Anterior cingulate cortex (tissue), 58 donors: Measurements from ENCODE around the gene SMIM22.

Experiments used
- DNase-seq, 58 donors: peaks; one replicate each; lab custom pipeline; 2025; lab: John Stamatoyannopoulos, UW

The SMIM22 gene

DNA sequence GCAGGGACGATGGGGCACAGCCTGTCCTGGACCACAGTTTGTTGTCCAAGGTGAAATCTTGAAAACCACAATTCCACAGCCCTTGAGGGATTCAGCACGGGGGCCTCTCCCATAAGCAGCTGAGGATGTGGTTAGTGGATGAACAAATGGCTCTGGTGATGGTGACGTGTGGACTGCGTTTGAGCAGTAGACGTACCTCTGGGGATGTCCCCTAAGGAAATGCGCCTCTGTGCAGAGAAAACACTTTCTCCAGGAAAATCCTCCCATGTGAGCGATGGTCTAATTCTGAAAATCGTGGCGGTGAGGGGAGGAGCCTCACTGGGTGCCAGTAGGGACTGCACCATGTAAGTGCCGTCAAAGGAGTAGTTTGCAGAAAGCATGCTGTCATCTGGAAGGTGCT, 4.3 kb upstream of the SMIM22 start:
- no peak for DNase-seq

DNA sequence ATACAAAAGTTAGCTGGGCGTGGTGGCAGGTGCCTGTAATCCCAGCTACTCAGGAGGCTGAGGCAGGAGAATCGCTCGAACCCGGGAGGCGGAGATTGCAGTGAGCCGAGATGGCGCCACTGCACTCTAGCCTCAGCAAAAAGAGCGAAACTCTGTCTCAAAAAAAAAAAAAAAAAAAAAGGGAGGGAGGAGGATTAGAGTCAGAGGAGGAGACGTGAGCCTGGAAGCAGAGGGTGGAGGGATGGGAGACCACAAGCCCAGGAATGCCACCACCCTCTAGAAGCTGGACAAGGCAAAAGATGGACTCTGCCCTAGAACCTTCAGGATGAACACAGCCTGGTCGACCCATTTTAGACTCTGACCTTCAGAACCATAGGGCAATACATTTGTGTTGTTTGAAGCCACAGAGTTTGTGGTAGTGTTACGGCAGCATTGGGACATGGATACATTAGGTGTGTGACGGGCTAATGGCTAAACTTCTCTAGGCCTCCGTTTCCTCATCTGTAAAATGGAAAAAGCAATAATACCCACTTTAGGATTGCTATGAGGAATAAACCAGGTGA, 2.1 kb upstream of the SMIM22 start:
- no peak for DNase-seq

DNA sequence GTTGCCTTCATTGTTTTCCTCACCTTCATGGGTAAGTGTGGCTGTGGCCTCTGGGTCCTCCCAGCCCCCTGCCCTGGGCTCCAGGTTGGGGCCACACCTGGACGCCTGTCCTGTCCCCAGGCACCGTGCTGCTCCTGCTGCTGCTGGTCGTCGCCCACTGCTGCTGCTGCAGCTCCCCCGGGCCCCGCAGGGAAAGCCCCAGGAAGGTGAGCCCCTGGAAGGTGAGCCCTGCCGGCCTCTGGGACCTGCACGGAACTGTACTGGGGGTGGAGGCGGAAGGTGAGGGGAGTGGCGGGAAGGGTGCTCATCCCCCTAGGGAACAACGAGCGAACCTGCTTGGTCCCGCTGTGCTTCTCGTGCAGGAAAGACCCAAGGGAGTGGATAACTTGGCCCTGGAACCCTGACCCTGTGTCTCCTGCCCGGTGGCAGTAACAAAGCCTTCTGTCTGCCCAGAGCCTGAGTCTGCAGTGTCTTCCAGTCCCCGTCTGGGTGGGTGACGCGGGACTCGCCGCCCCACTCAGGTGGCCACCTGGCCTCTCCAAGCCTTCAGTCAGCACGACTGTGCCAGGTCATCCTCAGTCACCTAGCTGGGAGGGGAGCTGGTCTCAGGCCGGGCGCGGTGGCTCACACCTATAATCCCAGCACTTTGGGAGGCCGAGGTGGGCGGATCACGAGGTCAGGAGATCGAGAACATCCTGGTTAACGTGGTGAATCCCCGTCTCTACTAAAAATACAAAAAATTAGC, 831 bp downstream of the SMIM22 start:
- no peak for DNase-seq

DNA sequence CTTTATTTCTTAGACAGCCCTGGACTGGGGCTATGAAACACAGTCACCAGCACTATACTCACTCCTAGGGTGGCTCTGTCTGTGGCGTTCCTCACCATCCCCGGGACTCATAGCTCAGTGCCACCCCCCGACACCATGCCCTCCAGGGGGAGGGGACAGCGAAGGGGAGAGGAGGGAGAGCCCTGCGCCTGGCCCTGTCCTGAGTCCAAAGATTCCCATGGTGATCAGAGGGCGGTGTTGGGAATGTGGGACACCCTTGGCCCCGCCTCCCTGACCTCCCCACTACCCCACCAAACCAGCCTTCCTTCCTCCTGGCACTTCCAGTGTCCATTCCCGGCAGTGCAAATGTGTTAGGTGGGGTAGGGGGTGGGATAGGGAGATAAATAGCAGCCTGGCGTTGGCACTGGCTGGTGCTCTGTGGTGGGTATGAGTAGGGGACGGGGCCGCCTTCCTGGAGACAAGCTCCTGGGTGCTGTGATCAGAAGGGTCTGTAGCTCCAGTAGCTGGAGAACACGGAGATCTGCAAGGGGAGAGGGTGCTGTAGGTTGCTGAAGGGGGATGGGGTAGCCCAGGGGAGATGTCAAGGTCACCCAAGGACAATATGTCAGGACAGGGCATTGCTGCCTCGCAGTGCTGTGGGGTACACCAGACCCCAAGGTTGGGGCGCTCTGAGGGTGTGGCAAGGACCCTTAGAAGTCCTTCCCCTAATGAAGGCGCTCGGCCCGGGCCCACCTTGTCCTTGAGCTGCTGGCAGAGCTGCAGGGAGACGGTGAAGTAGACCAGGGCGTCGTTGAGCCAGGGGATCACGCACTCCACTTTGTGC, 2.0 kb downstream of the SMIM22 start:
- no peak for DNase-seq

DNA sequence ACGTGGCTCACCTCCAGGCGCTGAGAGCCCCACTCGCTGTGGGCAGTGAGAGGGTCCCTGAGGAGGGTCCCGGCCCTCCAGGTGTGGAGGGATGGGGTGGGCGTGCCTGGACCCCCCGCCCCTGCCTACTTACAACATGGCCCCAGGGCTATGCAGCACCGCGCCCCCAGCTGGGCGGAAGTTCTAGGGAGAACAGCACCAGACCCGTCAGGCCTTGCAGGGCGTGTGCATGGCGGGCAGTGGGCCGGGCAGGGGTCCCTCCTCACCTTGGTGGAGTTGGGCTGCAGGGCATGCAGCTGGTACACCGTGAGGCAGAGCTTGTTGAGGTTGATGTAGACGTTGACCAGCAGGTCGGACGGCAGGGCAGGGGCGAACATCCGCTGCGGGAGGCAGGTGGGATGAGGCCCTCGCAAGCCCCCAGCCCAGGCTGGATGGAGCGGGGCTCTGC, 2.7 kb downstream of the SMIM22 start:
- no peak for DNase-seq

DNA sequence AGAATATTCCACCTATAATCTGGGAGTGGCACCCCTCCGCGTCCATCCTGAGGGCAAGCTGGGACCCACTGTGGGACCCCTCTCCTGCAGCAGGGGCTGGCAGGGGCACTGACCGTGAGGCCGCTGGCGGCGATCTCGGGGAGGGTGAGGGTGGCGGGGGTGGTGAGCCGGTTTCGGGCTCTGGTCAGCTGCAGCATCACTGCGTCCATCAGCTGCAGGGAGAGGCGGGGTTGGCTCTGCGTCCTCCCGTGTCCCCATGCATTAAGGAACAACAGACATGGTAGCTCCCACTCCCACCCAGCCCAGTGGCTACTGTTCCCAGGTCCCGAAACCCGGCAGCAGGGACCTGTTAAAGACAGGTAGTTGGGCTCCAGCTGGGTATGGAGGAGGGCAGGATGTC, 3.3 kb downstream of the SMIM22 start:
- no peak for DNase-seq

DNA sequence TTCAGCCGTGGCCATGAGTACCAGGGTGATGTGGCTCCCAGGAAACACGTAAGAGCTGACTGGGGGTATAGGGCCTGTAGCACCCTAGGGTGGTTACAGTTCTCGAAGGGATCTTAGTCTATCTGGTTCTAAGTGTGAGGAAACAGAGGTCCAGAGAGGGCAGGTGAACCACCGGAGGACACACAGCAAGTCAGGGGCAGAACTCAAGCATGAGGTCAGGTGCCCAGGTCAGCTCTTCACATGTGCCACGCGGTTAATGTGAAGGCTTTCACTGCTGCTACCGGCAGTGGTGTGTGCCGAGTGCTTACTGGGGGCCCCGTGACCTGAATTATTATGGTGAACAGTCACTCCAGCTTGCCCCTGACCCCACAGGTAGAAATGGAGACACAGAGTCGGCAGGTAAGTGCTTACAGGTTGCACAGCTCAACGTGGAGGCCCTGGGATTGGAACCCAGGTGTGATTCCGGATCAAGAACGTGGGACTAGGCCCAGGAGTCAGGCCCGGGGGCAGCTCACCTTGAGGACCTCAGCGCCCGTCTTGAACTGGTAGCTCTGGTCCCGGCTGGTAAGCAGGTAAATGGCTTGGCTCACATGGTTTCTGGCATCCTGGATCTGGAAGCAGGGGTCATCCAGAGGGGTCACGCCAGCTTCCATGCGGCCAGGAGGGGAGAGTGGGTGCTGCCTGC, 4.1 kb downstream of the SMIM22 start:
- no peak for DNase-seq

DNA sequence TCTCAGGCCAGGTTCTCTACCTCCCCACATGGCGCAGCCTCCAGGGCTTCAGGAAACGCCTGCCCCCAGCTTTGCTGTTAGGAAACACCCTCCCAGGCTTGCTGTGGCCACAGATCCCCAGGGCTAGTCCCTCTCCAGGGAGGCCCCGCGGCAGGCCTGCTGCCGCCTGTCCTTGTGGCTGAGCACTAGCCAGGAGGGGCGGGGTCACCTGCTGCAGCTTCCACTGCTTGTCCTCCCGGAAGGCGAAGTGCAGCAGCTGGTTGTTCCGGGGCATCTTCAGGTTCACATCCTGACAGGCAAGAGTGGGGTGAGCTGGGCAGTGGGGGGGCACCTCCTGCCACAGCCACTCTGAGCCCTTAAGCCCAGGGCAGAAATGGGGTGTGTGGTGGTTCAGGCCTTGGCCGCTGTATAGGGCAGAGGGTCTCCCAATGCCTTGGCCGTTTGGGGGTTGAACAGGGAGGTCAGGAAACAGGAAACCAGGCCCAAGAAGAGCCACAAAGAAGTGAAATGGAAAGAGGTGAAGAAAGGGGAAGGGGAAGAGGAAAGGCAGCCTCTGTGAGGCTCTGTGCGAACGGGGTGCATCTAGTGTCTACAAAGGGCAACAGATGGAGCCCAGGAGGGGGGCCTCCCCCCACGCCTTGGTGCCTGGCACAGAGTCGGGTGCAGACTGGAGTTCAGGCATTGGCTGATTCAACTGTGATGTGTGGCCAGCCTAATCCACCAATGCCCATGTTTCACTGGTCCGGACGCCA, 5.3 kb downstream of the SMIM22 start:
- DNase-seq, result peak in 54 of 58 donors; percentile 8 to 90 (median 69)

DNA sequence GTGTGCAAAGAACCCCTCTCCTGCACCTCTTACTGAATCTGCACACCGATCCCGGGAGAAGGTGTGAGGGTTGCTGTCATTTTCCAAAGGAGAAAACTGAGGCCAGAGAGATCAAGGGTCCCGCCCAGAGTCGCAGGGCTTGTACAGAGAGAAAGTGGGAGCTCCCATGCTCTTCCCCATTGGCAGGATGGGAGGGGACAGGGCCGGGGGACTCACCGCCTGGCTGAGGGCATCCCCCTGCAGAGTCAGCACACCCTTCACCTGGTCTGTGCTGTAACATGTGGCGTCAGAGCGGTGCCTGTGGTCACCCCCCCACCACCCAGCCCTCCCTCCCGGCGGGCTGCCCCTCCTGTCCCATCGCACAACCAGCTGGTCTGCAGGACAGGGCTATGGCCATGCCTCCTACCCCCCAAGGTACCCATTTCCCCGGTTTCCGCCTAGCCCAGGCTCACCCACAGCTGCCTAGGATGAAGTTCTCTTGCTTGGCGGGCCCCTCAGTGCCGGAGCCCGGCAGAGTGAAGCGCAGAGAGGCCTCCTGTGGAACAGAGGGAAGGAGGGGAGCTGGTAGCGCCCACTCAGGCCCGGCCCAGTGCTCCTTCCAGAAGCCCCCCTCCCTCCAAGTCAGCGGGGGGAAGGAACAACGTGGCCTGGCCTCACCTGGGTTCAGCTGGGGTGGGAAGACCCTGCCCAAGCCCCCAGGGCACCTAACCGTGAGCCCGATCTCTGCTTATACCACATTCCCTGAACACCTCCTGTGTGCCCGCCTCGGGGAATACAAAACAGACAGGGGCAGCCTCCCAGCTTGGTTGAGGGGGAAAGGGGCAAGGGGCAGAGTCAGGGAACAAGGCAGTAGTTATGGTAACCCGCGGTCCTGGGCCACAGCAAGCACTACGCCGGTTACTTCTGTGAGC, 6.1 kb downstream of the SMIM22 start:
- DNase-seq, result peak in 3 of 58 donors; percentile 25 to 62 (median 52)

DNA sequence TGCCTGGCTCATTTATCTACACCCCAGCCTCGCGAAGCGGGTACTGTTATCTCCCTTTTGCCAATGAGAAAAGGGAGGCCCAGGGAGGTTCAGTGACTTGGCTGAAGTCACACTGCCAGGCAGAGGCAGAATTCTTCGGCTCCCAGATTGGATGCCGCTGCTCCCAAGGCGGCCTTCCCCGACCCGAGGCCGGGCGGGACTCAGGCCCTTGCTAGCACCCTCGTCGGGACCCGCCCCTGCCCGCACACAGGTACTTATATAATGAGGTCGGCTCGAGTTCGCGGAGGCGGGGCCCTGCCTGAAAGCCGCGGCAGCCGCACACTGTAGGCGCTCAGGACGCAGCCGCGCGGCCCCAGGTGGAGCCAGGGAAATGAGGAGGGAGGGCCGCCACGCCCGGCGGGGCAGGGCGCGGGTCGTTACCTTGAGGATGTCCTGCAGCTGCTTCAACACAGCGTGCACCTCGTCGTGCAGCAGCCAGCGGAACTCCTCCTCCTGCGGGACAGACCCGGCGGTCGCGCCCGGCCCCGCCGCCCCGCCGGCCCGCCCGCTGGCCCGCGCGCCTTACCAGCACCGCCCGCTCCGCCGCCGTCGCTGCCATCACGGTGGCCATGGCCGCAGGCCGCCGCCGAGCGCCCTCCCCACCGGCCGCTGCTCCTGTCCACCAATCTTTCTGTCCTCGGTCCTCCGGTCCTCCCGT, 6.9 kb downstream of the SMIM22 start, which contains the start of gene ROGDI:
ROGDI (minus strand) TSS at position 672 of the 697 bp plus-strand sequence; CDS start at position 610, 62 bp downstream.
- DNase-seq, result peak in 50 of 58 donors; percentile 23 to 73 (median 54)

DNA sequence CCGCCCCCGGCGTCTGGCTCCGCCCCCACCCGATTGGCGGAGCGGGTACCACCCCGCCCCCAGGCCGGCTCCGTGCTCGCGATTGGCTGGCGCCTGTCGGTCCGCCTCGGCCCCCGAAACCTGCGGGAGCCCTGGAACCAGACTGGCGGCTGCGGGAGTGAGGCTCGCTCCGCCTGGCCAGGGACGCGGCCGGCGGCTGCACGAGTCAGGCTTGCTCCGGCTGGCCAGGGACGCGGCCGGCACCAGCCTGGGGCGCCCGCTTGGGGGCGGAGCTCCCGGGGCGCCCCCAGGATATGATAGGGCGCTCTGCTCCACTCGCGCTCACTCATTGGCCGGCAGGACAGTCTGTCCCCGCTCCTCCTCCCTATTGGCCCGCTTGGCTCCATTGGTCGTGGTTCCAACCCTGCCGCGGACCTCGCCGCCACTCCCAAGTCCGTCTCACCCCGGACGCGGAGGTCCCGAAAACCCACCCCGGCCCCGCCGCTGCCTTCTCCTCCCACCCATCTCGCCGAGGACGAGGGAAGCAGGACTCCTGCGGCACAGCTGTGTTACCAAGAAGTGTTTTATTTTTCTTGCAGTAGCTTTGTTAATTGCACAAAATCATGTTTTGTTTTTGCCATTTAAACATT, 7.6 kb downstream of the SMIM22 start:
- peak; percentile 78 to 99 (median 96) for DNase-seq

DNA sequence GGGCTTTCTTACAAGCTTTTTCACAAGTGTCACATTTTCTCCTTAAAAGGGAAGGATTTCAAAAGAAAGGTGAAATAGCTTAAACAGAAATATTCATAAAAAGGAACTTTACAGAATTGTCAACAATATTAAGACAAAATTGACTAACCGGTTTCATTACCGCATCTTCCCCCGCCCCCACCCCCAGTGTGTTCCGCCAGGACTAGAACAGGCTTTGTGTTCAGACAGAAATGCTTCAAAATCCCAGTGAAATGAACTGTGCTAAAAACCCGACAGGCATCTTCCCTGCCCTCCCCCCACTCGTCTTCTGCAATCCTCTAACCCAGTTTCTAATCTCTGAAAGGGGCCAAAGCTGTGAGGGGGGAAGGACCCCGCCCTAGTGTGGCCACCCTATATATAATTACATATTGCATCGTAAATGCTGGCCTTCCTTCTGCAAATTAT, 8.3 kb downstream of the SMIM22 start:
- no peak for DNase-seq

DNA sequence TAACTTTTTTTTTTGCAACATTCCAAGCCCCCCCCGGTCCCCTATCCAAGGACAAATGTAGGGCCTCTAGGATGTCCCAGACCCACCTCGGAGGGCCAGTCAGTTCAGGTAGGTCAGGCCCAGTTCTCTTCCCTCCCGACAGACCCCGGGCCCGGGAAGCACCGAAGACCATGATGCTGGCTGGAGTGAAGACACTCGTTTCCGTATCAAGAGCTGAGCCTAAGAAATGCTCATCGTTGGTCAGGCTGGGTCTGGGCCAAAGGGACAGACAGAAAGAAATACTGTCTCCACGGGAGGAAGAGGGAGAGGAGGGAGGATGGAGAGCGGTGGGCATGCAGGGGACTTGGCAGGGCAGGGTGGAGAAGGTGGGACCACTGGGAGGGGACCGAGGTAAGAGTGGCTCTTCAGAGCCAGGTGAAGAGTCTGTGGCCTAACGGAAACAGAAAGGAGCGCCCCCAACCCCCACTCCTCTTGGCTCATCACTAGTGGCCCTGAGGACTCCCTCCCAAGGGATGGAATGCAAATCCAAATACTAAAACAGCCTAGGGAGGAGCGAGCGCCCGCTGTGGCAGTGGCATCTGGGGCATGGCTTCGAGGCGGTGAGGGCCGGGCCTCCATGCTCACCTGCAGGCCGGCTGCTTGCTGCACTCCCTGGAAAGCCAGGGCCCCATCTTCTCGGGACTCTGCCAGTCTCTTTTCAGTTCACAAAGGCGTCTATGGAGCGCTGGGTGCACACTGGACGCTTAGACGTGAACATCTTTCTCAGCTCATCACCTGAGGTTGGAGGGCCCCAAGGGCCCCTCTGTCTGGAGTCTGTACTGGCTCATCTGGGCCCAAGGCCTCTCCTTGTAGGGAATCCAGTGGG, 9.0 kb downstream of the SMIM22 start:
- no peak for DNase-seq

DNA sequence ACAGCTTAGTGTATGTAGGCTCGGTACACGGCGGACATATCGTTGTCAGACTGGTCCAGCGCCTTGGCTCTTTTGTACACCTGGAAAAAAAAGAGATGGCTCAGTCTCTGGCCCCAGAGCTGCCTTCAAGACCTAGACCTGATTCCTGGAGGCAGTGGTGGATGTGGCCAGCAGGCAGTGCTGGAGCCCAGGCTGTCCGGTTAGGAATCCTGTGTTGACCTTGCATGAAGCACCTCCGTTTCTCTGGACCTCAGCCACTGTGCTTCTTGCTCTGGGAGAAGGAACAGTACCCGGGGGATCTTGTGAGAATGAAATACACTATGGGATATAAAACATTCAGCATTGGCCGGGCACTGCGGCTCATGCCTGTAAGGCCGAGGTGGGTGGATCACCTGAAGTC, 10.1 kb downstream of the SMIM22 start:
- DNase-seq, result no peak

DNA sequence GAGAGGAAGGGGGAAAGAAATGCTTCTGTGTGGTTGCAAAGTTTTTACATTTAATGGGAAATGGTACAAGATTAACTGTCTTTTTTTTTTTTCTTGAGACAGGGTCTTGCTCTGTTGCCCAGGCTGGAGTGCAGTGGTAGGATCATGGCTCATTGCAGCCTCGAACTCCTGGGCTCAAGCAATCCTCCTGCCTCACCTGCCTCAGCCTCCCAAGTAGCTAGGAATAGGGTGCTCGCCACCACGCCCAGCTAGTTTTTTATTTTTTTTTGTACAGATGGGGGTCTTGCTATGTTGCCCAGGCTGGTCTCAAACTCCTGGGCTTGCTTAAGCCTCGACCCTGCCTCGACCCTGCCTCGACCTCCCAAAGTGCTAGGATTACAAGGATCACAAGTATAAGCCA, 11.1 kb downstream of the SMIM22 start:
- DNase-seq, result no peak

DNA sequence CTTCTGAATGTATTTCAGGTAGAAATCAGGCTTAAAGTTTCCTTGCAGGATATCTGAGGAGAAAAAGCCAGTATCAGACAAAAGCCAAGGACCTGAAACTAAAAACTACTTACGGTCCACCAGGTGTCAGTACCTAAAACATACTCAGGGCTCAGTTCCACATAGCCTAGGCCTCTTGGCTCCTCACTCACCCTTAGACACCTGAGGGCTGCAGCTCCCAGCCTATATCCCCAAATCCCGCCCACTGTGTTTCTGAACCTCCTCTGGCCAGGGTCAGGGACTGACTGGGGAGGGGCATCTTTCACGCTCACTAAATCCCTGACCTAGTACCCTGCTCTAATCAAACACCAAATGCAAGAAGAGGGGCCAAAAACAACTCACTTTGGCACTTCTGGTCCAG, 16.1 kb downstream of the SMIM22 start:
- no peak for DNase-seq

DNA sequence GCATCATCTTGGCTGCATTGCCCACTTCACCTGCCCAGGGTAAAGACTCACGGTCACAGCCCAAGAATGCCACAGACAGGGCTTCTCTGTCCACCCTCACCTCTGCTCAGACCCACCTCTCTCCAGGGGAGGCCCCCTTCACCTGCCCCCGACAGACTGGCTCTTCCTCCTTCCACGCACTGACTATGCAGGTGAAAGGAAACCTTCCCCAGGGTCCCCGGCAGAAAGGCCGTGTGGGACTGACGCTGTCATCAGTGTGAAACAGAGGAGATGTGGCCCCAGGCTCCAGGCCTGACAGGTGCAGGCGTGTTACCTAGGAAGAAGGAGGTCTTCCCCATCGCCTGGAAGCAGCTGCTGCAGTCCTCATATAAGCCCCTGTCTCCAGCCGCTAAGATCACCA, 16.6 kb downstream of the SMIM22 start:
- no peak for DNase-seq
